NCI-H1092 treated with DMSO at 0.1 percent for 48 hours (cell line): ENCODE measurements around the gene EZR.
"Not testable (repeated sequence)": the region's sequence is repeated elsewhere in the genome, so short reads cannot be mapped to it uniquely, and the experiment has no call there.

Experiments used
- DNase-seq: peaks from one replicate; lab custom pipeline; 2025; lab: John Stamatoyannopoulos, UW

EZR gene

GRCh38 chr6:158797331-158798310 is 21.5 kb downstream of the EZR start:
- no peak for DNase-seq

- DNase-seq, result no peak
Observed at GRCh38 chr6:158796353-158796752, 22.8 kb downstream of the EZR start.

- no peak for DNase-seq
Observed at GRCh38 chr6:158795516-158795915, 23.7 kb downstream of the EZR start.

- peak; percentile 4 for DNase-seq
Observed at GRCh38 chr6:158793432-158793831, 25.7 kb downstream of the EZR start.

- DNase-seq, result not testable (repeated sequence)
Observed at GRCh38 chr6:158792505-158792904, 26.7 kb downstream of the EZR start.

GRCh38 chr6:158791274-158791855 is 27.8 kb downstream of the EZR start:
- DNase-seq, result no peak

- DNase-seq, result no peak
Observed at GRCh38 chr6:158789115-158789917, 29.9 kb downstream of the EZR start.

- DNase-seq, result no peak
Observed at GRCh38 chr6:158787395-158787794, 31.8 kb downstream of the EZR start.

- no peak for DNase-seq
Observed at GRCh38 chr6:158786645-158787304, 32.4 kb downstream of the EZR start.

- no peak for DNase-seq
Observed at GRCh38 chr6:158785036-158785435, 34.1 kb downstream of the EZR start.

GRCh38 chr6:158784505-158784904 is 34.7 kb downstream of the EZR start:
- DNase-seq, result no peak

GRCh38 chr6:158783851-158784250 is 35.3 kb downstream of the EZR start:
- no peak for DNase-seq

GRCh38 chr6:158783167-158783450 is 36.1 kb downstream of the EZR start:
- no peak for DNase-seq

GRCh38 chr6:158782432-158783166 is 36.6 kb downstream of the EZR start:
- DNase-seq, result no peak

GRCh38 chr6:158781692-158782373 is 37.3 kb downstream of the EZR start:
- no peak for DNase-seq

GRCh38 chr6:158780988-158781691 is 38.0 kb downstream of the EZR start:
- DNase-seq, result no peak

GRCh38 chr6:158780246-158780884 is 38.8 kb downstream of the EZR start:
- no peak for DNase-seq

GRCh38 chr6:158778005-158778527 is 41.1 kb downstream of the EZR start:
- DNase-seq, result no peak

GRCh38 chr6:158777510-158777909 is 41.7 kb downstream of the EZR start:
- DNase-seq, result no peak

- DNase-seq, result no peak
Observed at GRCh38 chr6:158776737-158777136, 42.4 kb downstream of the EZR start.
